ENCODE results near the gene FAM200C.

FAM200C gene

DNA sequence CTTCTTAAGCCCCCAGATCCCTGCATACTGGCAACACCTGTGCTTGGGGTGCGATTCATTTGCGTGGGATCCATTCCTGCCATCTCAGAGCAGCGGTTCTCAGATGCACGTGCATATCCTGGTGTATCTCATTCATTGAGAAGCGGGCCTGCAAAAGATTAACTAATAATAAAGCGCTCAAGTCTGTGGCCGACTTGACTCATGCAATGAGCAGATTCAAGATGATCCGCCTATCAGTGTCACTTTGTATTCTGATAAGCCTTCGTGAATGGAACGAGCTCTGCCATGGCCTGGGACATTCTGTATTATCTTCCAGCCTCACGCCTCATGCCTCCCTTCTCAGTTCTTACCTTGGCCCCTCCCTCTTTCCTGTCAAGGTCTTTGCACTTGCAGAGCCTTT lies 51.8 kb downstream of the FAM200C start:
- ChIA-PET POLR2A (interaction anchor here (0.7 kb wide), 1 partner anchor 80 kb away, joined by 3 read pairs; no protein-coding TSS in a partner anchor), CTCF (interaction anchor here (0.6 to 9.8 kb wide), 9 partner anchors 10 to 646 kb away, joined by 3 to 85 read pairs (median 3); no protein-coding TSS in a partner anchor)
- Histone ChIP-seq H3K9me3 (ENCODE audit: control extremely low read depth in 1 of 5, control insufficient read depth in 4 of 5, insufficient read depth in 2 of 5, low read depth in 1 of 5, low read length in 4 of 5) (no peaks in the 10 kb centered on the region), H3K4me3 (ENCODE audit: control insufficient read depth in 1 of 7, extremely low read depth in 1 of 7, insufficient read depth in 4 of 7, low read depth in 2 of 7, low read length in 6 of 7) (no peak overlapping the region), H3K27me3 (replicated peaks in 2 of 5; ENCODE audit: control insufficient read depth in 4 of 5, insufficient read depth in 5 of 5, low read length in 4 of 5) (no peaks in the 10 kb centered on the region), H3K36me3 (ENCODE audit: control insufficient read depth in 4 of 4, insufficient read depth in 4 of 4, low read length in 3 of 4) (no peaks in the 10 kb centered on the region), H3K4me1 (ENCODE audit: control extremely low read depth in 1 of 4, control insufficient read depth in 4 of 4, insufficient read depth in 4 of 4, low read length in 3 of 4) (peaks cover 0 to 10% (median 5%) of the 10 kb centered on the region in 4 experiments), H3K27ac (ENCODE audit: insufficient read depth in 1 of 2, low read depth in 1 of 2, low read length in 2 of 2, poor library complexity in 1 of 2, severe bottlenecking in 2 of 2) (no peak overlapping the region)
- DNase-seq: peak in 2 of 3 donors; percentile 19 to 50
- 92% methylated on average over 11 of the region's 11 CpGs for WGBS (ENCODE audit: insufficient coverage)

DNA sequence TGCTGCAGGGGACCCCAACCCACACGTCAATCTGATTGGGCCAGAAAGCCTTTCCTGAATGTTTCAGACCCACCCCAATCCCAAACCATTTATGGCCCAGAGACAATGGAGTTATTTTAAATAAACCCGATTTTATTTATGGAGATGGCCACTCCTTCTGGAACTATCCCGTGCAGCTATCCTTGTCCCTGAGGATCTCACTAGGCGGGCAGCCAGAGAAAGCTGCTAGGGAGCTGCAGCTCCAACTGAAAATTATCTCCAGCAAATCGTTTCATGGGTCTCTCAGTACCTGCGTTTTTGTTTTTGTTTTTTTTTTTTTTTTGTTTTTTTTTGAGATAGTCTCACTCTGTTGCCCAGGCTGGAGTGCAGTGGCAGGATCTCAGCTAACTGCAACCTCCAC lies 52.4 kb downstream of the FAM200C start:
- Histone ChIP-seq H3K4me1 (ENCODE audit: control extremely low read depth in 1 of 4, control insufficient read depth in 4 of 4, insufficient read depth in 4 of 4, low read length in 3 of 4) (peaks cover 0 to 10% (median 5%) of the 10 kb centered on the region in 4 experiments), H3K36me3 (ENCODE audit: control insufficient read depth in 4 of 4, insufficient read depth in 4 of 4, low read length in 3 of 4) (no peaks in the 10 kb centered on the region), H3K27ac (ENCODE audit: insufficient read depth in 1 of 2, low read depth in 1 of 2, low read length in 2 of 2, poor library complexity in 1 of 2, severe bottlenecking in 2 of 2) (no peak overlapping the region), H3K27me3 (replicated peaks in 2 of 5; ENCODE audit: control insufficient read depth in 4 of 5, insufficient read depth in 5 of 5, low read length in 4 of 5) (no peaks in the 10 kb centered on the region), H3K4me3 (ENCODE audit: control insufficient read depth in 1 of 7, extremely low read depth in 1 of 7, insufficient read depth in 4 of 7, low read depth in 2 of 7, low read length in 6 of 7) (no peak overlapping the region), H3K9me3 (ENCODE audit: control extremely low read depth in 1 of 5, control insufficient read depth in 4 of 5, insufficient read depth in 2 of 5, low read depth in 1 of 5, low read length in 4 of 5) (no peaks in the 10 kb centered on the region)
- ChIA-PET CTCF (interaction anchor here (1.3 to 9.8 kb wide), 5 partner anchors 12 to 323 kb away, joined by 3 to 85 read pairs (median 4); no protein-coding TSS in a partner anchor), POLR2A (no interaction called here)
- WGBS (ENCODE audit: insufficient coverage): 94% methylated on average over 6 of the region's 6 CpGs
- no peak for DNase-seq

All from common myeloid progenitor, CD34-positive (primary cell).